ENCODE data around the gene CRYBB1. TPM values are rescaled to one million over a fixed set of nuclear protein-coding genes. Genes with fewer than 3 reads are reported as not detected.

CRYBB1 gene
- total and polyA plus RNA-seq, 2 donors (not counting 3 experiments of a cell fraction or from before 2014, with no cell fraction given), result not detected

DNA sequence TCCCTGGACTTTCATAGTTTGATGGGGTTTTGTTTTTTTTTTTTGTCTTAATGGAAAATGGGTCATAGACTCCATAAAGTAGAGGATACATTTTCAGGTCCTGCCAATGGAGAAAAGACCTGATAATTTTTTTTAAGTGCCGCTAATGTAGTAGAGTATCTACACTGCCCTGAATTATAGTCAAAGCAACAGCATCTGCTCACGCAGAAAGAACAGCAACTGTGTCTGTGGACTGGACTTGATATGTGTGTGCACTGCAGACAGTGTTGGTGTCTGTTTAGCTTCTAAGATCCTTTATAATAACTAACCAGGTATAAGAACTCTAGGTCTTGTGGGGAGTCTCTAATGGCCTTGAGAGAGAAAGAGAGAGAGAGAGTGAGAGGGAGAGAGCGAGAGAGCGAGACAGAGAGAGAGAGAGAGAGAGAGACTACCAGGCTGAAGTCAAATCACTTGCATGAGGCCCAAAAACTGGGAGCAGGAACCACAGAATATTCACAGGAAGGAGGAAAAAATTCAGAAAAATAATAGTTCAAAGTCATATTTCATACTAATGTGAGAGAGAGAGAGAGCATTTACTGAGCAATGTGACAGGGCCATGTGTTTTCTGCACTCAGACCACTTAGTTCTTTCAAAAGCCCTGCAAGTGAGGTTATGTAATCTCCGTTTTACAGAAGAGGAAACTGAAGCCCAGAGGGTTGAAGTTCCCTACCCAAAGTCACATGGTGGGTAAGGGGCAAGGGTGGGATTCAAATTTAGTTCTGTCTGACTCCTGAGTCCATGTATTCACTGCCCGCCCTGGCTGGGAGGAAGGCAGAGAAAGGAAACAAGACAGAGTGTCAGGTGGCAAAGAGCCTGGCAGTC is 30.9 kb upstream of the CRYBB1 start:
- no peaks in the 10 kb centered on the region for H3K9me3 ChIP-seq (replicated peaks; ENCODE audit: control insufficient read depth, insufficient read depth, low read length)
- DNase-seq (ENCODE audit: low read depth, low spot score) (no peak), FAIRE-seq (no peak)
- CTCF ChIA-PET, result no interaction called here
- intact Hi-C loops (cut with micrococcal nuclease), result no loop called here
- POLR2A ChIA-PET, result no interaction called here
- H3K9ac ChIP-seq (replicated peaks; ENCODE audit: extremely low read depth, insufficient read depth, low read length), result no peak overlapping the region
- dilution Hi-C loops (cut with MboI; ENCODE audit: extremely low pct_ligation_motif_present, low sequenced_read_pairs), result no loop called here
- H3K36me3 ChIP-seq (ENCODE audit: control insufficient read depth in 2 of 2, extremely low read depth in 1 of 2, insufficient read depth in 2 of 2, low read length in 2 of 2), result no peaks in the 10 kb centered on the region
- peaks cover 30 to 33% of the 10 kb centered on the region in 2 experiments for H3K27me3 ChIP-seq (ENCODE audit: control insufficient read depth in 2 of 2, insufficient read depth in 2 of 2, low read length in 2 of 2)
- no peak overlapping the region for H3K27ac ChIP-seq (ENCODE audit: insufficient read depth, low read depth, low read length)
- TF ChIP-seq, protein P1, sequence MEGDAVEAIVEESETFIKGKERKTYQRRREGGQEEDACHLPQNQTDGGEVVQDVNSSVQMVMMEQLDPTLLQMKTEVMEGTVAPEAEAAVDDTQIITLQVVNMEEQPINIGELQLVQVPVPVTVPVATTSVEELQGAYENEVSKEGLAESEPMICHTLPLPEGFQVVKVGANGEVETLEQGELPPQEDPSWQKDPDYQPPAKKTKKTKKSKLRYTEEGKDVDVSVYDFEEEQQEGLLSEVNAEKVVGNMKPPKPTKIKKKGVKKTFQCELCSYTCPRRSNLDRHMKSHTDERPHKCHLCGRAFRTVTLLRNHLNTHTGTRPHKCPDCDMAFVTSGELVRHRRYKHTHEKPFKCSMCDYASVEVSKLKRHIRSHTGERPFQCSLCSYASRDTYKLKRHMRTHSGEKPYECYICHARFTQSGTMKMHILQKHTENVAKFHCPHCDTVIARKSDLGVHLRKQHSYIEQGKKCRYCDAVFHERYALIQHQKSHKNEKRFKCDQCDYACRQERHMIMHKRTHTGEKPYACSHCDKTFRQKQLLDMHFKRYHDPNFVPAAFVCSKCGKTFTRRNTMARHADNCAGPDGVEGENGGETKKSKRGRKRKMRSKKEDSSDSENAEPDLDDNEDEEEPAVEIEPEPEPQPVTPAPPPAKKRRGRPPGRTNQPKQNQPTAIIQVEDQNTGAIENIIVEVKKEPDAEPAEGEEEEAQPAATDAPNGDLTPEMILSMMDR (IDR thresholded peaks at IDR 0.05; ENCODE audit: extremely low read depth in 1 of 2, insufficient read depth in 1 of 2, low read depth in 1 of 2, low read length in 2 of 2), result no peak
- TF ChIP-seq MYC (IDR thresholded peaks at IDR 0.05; ENCODE audit: low read depth, low read length) (no peak), POLR2AphosphoS5 (IDR thresholded peaks at IDR 0.05; ENCODE audit: insufficient read depth, low read depth, low read length) (no peak), JUN (IDR thresholded peaks at IDR 0.05; ENCODE audit: borderline replicate concordance, insufficient read depth, insufficient read length, low read depth) (no peak), GATA2 (IDR thresholded peaks at IDR 0.05; ENCODE audit: insufficient read depth, insufficient read length, low read depth, low read length) (no peak), POLR2A (IDR thresholded peaks at IDR 0.05; ENCODE audit: low read depth, low read length) (no peak), EZH2 (IDR thresholded peaks at IDR 0.05; ENCODE audit: borderline replicate concordance, low read depth, low read length, severe bottlenecking) (no peak), FOS (IDR thresholded peaks at IDR 0.05; ENCODE audit: borderline replicate concordance, insufficient read depth, low read length) (no peak)
- TF ChIP-seq, protein P2, sequence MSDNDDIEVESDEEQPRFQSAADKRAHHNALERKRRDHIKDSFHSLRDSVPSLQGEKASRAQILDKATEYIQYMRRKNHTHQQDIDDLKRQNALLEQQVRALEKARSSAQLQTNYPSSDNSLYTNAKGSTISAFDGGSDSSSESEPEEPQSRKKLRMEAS (IDR thresholded peaks at IDR 0.05; ENCODE audit: insufficient read depth, insufficient read length), result no peak
- no peak overlapping the region for H3K4me3 ChIP-seq (replicated peaks in 1 of 3; ENCODE audit: insufficient read depth in 1 of 3, low read depth in 1 of 3, low read length in 3 of 3)
- H3K4me2 ChIP-seq (ENCODE audit: insufficient read depth, low read length), result no peak overlapping the region
- H4K20me1 ChIP-seq (replicated peaks; ENCODE audit: control insufficient read depth, extremely low read depth, insufficient read depth, low read length), result no peaks in the 10 kb centered on the region
- no peak overlapping the region for H2AFZ ChIP-seq (ENCODE audit: low read depth, low read length)
- H3K4me1 ChIP-seq (ENCODE audit: control insufficient read depth, extremely low read depth, insufficient read depth, low read length), result peaks cover 5% of the 10 kb centered on the region
- H3K9me1 ChIP-seq (replicated peaks; ENCODE audit: control insufficient read depth, extremely low read depth, insufficient read depth, low read length), result no peaks in the 10 kb centered on the region
- no TSS peak for BruUV-seq (replicated peaks)
- H3K79me2 ChIP-seq (ENCODE audit: control insufficient read depth, insufficient read depth, low read length), result no peaks in the 10 kb centered on the region

Measured in endothelial cell of umbilical vein (primary cell).